Thyroid gland (tissue), 4 donors: ENCODE measurements around the gene CXCL17.

Experiments
- CTCF ChIP-seq, 6 experiments: fragments of 200-600 bp in 3 of 6; fragments of 450-650 bp in 3 of 6; sonication (generic) in 3 of 6; IDR thresholded peaks; one replicate each; pipeline ENCODE4 v1.5.1; 2016 to 2019; ENCODE audit warnings: antibody characterized with exemption in 6 of 6, mild to moderate bottlenecking in 2 of 6, inconsistent platforms in 1 of 6, moderate library complexity in 1 of 6
- POLR2A ChIP-seq, 2 donors: fragments of 450-650 bp; IDR thresholded peaks; one replicate each; pipeline ENCODE4 v1.6.1; 2017; ENCODE audit warnings: antibody characterized with exemption in 2 of 2, mild to moderate bottlenecking in 2 of 2, moderate library complexity in 1 of 2

GRCh38 chr19:42389899-42390298, 52.8 kb downstream of the CXCL17 start, which contains the start of gene CNFN:
- no peak for TF ChIP-seq POLR2A (IDR thresholded peaks at IDR 0.05)
- TF ChIP-seq CTCF (IDR thresholded peaks at IDR 0.05): no peak
